ENCODE measurements around the gene UBAC2.

The UBAC2 gene

GRCh38 chr13:99434258-99434788, 233.7 kb downstream of the UBAC2 start:
- no peak for TF ChIP-seq CTCF (conservative IDR thresholded peaks at IDR 0.05; ENCODE audit: low read depth, low read length)

DNA sequence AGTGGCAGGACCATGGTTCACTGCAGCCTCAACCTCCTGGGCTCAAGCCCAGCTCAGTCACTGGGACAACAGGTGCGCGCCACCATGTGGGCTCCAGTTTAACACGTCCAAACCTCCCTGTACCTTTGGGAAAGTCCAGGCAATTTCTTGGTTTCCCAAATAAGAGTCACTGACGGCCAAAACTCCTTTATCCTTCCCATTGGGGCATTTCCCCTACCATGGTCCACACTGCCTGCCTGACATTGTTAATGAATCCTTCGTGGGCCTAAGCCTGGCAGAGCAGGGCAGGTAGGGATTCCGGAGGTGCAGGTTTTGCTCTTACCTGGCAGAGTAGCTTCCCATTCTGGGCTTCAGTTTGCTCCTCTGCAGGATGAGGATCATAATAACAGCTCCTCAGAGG, 234.5 kb downstream of the UBAC2 start:
- no peak overlapping the region for H3K4me3 ChIP-seq (ENCODE audit: low read depth, low read length)
- DNase-seq (ENCODE audit: low read depth), result no peak
- TF ChIP-seq CTCF (conservative IDR thresholded peaks at IDR 0.05; ENCODE audit: low read depth, low read length), result no peak

More at GRCh38 chr13:99434258-99434788, 233.7 kb downstream of the UBAC2 start:
- DNase-seq (ENCODE audit: low read depth), result no peak
- H3K4me3 ChIP-seq (ENCODE audit: low read depth, low read length), result no peak overlapping the region

DNA sequence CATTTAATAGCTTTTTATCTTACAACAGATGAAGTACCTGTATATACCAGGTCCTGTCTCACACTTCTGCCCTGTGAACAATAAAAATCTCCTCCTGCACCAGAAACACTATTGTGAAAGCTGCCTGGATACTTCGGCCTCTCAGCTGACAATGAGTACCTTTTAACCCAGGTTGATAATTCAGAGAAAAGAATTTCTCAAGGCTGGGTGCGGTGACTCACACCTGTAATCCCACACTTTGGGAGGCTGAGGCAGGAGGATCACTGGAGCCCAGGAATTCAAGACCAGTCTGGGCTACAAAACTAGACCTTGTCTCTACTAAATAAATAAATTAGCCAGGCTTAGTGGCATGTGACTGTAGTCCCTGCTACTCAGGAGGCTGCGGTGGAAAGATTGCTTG, 235.3 kb downstream of the UBAC2 start:
- no peak for DNase-seq (ENCODE audit: low read depth)
- TF ChIP-seq CTCF (conservative IDR thresholded peaks at IDR 0.05; ENCODE audit: low read depth, low read length), result no peak
- no peak overlapping the region for H3K4me3 ChIP-seq (ENCODE audit: low read depth, low read length)
